Sigmoid colon (tissue), 4 donors: Measurements from ENCODE around the gene ABLIM1.

Experiments
- CTCF ChIP-seq, 4 experiments: fragments of 450-650 bp in 3 of 4; fragments of 200-600 bp in 1 of 4; IDR thresholded peaks; one replicate each; pipeline ENCODE4 v1.5.1; 2016 to 2019; ENCODE audit warnings: antibody characterized with exemption in 4 of 4, mild to moderate bottlenecking in 3 of 4, moderate library complexity in 2 of 4
- POLR2AphosphoS5 ChIP-seq, 4 donors: sonication (generic); formaldehyde crosslinking; IDR thresholded peaks; one replicate each; pipeline ENCODE4 v1.6.1; 2017; ENCODE audit warnings: antibody characterized with exemption in 4 of 4

DNA sequence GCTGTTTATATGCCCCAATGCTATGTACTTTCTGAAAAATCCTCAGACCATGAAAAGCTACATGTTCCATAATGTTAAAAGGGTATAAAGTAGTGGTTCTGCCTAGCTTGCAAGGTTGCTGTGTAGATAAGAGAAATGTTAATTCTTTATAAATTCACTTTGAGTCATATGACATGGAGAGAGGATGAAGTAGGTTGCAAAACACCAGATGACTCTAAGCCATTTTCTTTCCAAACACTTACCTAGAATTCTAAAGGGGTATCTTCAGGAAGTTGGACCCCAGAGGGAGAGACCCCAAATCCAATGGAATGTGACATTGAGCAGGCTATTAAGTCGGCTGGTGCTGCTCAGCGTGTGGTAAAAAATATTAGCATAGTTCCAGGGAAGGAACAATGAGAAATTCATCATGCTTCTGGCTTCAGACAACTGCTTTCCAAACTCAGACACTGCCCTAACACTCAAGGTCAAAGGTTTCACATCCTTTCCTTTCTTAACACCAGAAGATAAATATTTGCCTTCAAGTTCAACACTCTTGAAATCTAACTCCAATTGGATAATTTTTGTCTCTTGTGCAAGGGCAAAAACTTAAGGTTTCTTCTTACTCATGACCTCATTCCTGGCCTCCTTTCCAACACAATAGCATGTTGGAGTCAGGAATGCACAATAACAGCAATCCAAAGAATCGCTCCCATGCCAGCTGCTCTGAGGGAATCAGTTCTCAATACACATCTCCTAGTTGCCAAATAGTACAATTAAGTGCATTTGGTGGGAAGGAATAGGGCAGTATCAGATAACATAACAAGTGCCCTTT lies 153.1 kb downstream of the ABLIM1 start:
- TF ChIP-seq CTCF (IDR thresholded peaks at IDR 0.05) (no peak), POLR2AphosphoS5 (IDR thresholded peaks at IDR 0.05) (peak in 1 of 4 donors; percentile 20)
